Endodermal cell (in vitro differentiated cells): ENCODE results near the gene SERPINF2. TPM values are rescaled to one million over a fixed set of nuclear protein-coding genes. Genes with fewer than 3 reads are reported as not detected.
"Not testable (repeated sequence)": the region's sequence is repeated elsewhere in the genome, so short reads cannot be mapped to it uniquely, and the experiment has no call there.

Experiments used
- DNase-seq: peaks from one replicate; pipeline ENCODE4 v3.0.0-alpha.2; 2017
- H3K27ac ChIP-seq: 2 replicates; pipeline ENCODE4 v1.5.1; 2013; ENCODE audit warnings: mild to moderate bottlenecking, low read depth, low read length, moderate library complexity
- H3K27me3 ChIP-seq: 2 replicates; pipeline ENCODE4 v1.6.1; 2013; ENCODE audit warnings: mild to moderate bottlenecking, low read length, moderate library complexity; ENCODE audit not compliant: insufficient read depth, control insufficient read depth, poor library complexity, severe bottlenecking
- H3K36me3 ChIP-seq: 2 replicates; pipeline ENCODE4 v1.7.0; 2013; ENCODE audit warnings: mild to moderate bottlenecking, low read length, moderate library complexity; ENCODE audit not compliant: control insufficient read depth, insufficient read depth
- H3K4me1 ChIP-seq: one replicate; pipeline ENCODE4 v1.7.0; 2013; ENCODE audit warnings: low read length; ENCODE audit not compliant: control insufficient read depth, insufficient read depth
- H3K4me3 ChIP-seq: 2 replicates; pipeline ENCODE4 v1.5.1; 2013; ENCODE audit warnings: mild to moderate bottlenecking, low read length, moderate library complexity
- H3K9ac ChIP-seq: 2 replicates; pipeline ENCODE4 v1.6.1; 2013; ENCODE audit warnings: mild to moderate bottlenecking, low read length, moderate library complexity; ENCODE audit not compliant: poor library complexity, severe bottlenecking; ENCODE audit errors: extremely low read depth
- H3K9me3 ChIP-seq: 2 replicates; pipeline ENCODE4 v1.6.1; 2013; ENCODE audit warnings: mild to moderate bottlenecking, low read length, moderate library complexity; ENCODE audit not compliant: control insufficient read depth
- H3K27ac Mint-ChIP-seq: 2 replicates; pipeline ENCODE4 v1.8.0; 2020; ENCODE audit warnings: mixed read lengths
- H3K27me3 Mint-ChIP-seq: 2 replicates; pipeline ENCODE4 v1.8.0; 2021; ENCODE audit warnings: mild to moderate bottlenecking, mixed read lengths; ENCODE audit not compliant: insufficient read depth
- H3K36me3 Mint-ChIP-seq: 2 replicates; pipeline ENCODE4 v1.8.0; 2020; ENCODE audit warnings: low read depth, mixed read lengths
- H3K4me1 Mint-ChIP-seq: 2 replicates; pipeline ENCODE4 v1.8.0; 2020; ENCODE audit warnings: mixed read lengths
- H3K4me3 Mint-ChIP-seq: 2 replicates; pipeline ENCODE4 v1.8.0; 2020; ENCODE audit warnings: mild to moderate bottlenecking, moderate library complexity, mixed read lengths
- H3K9me3 Mint-ChIP-seq: 2 replicates; pipeline ENCODE4 v1.8.0; 2020; ENCODE audit warnings: mild to moderate bottlenecking, mixed read lengths
- WGBS, 2 experiments: methylation state at CpG; one replicate each; pipeline versions ENCODE4 v1.1.5 to v1.1.7; 2013; ENCODE audit warnings: missing lambda C conversion rate in 2 of 2, mixed read lengths in 1 of 2; ENCODE audit not compliant: insufficient coverage in 1 of 2, insufficient read length in 1 of 2; 5-methylcytosine and 5-hydroxymethylcytosine counted together
- total RNA-seq, 2 donors: library from RNA; stranded (reverse); fragmentation: NEBNext Ultra II Directional in 1 of 2; extraction: Animal tissue kit (Norgen Biotek cat#: 25700) in 1 of 2; gene quantifications; 2 replicates in 1 of 2; 3 replicates in 1 of 2; pipeline ENCODE4 v1.2.1, GENCODE V29; 2021
- TF ChIP-seq, protein P1 (sequence below): fragments of 200-600 bp; sonication (generic); conservative IDR thresholded peaks from 2 replicates; pipeline ENCODE4 v1.5.0; 2021; ENCODE audit warnings: antibody characterized with exemption, mild to moderate bottlenecking

SERPINF2 gene
- total RNA-seq, 2 donors from 2014 or later = 0.86 to 1.8 TPM

DNA sequence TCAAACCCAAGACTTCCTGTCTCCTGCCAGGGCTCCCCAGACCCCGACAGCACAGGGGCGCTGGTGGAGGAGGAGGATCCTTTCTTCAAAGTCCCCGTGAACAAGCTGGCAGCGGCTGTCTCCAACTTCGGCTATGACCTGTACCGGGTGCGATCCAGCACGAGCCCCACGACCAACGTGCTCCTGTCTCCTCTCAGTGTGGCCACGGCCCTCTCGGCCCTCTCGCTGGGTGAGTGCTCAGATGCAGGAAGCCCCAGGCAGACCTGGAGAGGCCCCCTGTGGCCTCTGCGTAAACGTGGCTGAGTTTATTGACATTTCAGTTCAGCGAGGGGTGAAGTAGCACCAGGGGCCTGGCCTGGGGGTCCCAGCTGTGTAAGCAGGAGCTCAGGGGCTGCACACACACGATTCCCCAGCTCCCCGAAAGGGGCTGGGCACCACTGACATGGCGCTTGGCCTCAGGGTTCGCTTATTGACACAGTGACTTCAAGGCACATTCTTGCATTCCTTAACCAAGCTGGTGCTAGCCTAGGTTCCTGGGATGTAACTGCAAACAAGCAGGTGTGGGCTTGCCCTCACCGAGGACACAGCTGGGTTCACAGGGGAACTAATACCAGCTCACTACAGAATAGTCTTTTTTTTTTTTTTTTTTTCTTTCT, 27.3 kb downstream of the SERPINF2 start:
- Mint-ChIP-seq H3K27ac (peak overlapping the region; percentile 97), H3K36me3 (peaks cover 15% of the 10 kb centered on the region), H3K4me3 (peak overlapping the region; percentile 45), H3K9me3 (no peaks in the 10 kb centered on the region), H3K4me1 (peaks cover 12% of the 10 kb centered on the region), H3K27me3 (no peaks in the 10 kb centered on the region)
- Histone ChIP-seq H3K4me1 (peaks cover 6% of the 10 kb centered on the region), H3K27ac (peak overlapping the region; percentile 57), H3K4me3 (no peak overlapping the region), H3K36me3 (no peaks in the 10 kb centered on the region), H3K9me3 (no peaks in the 10 kb centered on the region), H3K9ac (peak overlapping the region; percentile 44), H3K27me3 (no peaks in the 10 kb centered on the region)
- WGBS, 2 experiments = 36 to 50% methylated on average over 10 to 21 of the region's 21 CpGs
- TF ChIP-seq, protein P1, sequence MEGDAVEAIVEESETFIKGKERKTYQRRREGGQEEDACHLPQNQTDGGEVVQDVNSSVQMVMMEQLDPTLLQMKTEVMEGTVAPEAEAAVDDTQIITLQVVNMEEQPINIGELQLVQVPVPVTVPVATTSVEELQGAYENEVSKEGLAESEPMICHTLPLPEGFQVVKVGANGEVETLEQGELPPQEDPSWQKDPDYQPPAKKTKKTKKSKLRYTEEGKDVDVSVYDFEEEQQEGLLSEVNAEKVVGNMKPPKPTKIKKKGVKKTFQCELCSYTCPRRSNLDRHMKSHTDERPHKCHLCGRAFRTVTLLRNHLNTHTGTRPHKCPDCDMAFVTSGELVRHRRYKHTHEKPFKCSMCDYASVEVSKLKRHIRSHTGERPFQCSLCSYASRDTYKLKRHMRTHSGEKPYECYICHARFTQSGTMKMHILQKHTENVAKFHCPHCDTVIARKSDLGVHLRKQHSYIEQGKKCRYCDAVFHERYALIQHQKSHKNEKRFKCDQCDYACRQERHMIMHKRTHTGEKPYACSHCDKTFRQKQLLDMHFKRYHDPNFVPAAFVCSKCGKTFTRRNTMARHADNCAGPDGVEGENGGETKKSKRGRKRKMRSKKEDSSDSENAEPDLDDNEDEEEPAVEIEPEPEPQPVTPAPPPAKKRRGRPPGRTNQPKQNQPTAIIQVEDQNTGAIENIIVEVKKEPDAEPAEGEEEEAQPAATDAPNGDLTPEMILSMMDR = no peak
- peak; percentile 94 for DNase-seq

DNA sequence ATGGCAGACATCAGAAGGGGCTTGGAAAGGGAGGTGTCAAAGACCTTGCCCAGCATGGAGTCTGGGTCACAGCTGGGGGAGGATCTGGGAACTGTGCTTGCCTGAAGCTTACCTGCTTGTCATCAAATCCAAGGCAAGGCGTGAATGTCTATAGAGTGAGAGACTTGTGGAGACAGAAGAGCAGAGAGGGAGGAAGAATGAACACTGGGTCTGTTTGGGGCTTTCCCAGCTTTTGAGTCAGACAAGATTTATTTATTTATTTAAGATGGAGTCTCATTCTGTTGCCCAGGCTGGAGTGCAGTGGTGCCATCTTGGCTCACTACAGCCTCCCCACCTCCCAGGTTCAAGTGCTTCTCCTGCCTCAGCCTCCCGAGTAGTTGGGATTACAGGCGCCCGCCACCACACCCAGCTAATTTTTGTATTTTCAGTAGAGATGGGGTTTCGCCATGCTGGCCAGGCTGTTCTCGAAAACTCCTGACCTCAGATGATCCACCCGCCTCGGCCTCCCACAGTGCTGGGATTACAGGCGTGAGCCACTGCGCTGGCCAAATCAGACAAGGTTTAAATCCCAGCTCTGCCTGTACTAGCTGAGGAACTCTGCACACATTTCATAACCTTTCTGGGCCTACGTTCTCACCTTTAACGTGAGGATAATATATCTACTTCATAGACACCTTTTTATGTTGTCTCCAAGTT, 30.5 kb downstream of the SERPINF2 start:
- not testable (repeated sequence) for H3K27ac Mint-ChIP-seq, H3K9ac ChIP-seq

DNA sequence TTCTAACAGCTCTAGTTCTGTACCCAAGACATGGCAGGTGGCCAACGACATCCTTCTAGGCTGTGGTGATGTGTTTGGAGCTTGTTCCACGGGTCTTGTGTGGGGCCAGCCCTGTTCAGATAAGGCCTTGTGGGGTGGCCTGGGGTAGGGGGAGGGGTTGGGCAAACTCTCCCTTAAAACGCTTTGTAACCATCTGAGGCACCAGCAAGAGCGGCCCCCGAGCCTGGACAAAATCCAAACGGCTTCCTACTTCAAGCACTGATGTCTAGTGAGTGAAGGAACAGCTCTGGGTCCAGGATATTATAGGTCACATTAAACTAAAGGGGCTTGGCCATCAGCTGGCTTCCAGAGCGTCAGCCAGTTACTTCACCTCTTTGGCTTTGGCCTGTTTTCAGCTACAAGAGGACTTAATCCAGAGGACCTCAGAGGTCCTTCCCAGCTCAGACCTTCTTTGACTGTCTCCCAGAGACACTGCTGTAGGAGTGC, 31.1 kb downstream of the SERPINF2 start:
- Mint-ChIP-seq H3K4me3 (no peak overlapping the region), H3K9me3 (no peaks in the 10 kb centered on the region), H3K27me3 (no peaks in the 10 kb centered on the region), H3K27ac (no peak overlapping the region), H3K4me1 (peaks cover 12% of the 10 kb centered on the region), H3K36me3 (peaks cover 35% of the 10 kb centered on the region)
- H3K27me3 ChIP-seq = no peaks in the 10 kb centered on the region
- H3K4me3 ChIP-seq = no peak overlapping the region
- TF ChIP-seq, protein P1 = no peak
- no peak overlapping the region for H3K9ac ChIP-seq
- H3K36me3 ChIP-seq = peaks cover 32% of the 10 kb centered on the region
- no peaks in the 10 kb centered on the region for H3K9me3 ChIP-seq
- H3K4me1 ChIP-seq = peaks cover 6% of the 10 kb centered on the region
- 92 to 100% methylated on average over 1 to 7 of the region's 7 CpGs for WGBS, 2 experiments
- DNase-seq = no peak
- H3K27ac ChIP-seq = no peak overlapping the region

More for the DNA sequence above, 30.5 kb downstream of the SERPINF2 start:
- not testable (repeated sequence) for H3K27me3 Mint-ChIP-seq, H3K27me3 ChIP-seq, H3K4me3 ChIP-seq, H3K4me3 Mint-ChIP-seq, H3K9me3 Mint-ChIP-seq, DNase-seq, H3K27ac ChIP-seq, H3K9me3 ChIP-seq, H3K4me1 ChIP-seq
- peaks cover 26% of the 10 kb centered on the region for H3K36me3 ChIP-seq
- H3K4me1 Mint-ChIP-seq = peaks cover 12% of the 10 kb centered on the region
- WGBS, 2 experiments = 95 to 96% methylated on average over 11 to 12 of the region's 12 CpGs
- peaks cover 29% of the 10 kb centered on the region for H3K36me3 Mint-ChIP-seq
